Caco-2 (cell line): ENCODE measurements around the gene KNCN. TPM values are rescaled to one million over a fixed set of nuclear protein-coding genes. Genes with fewer than 3 reads are reported as not detected.

Experiments used
- BruUV-seq: library from RNA; stranded (reverse); fragments of 400-500 nt; replicated peaks from 2 replicates; lab custom pipeline; 2021; lab: Mats Ljungman, UMichigan
- CTCF ChIA-PET: fragments of 300-600 bp; sonication (Branson Sonifier 250); formaldehyde crosslinking; loops from one replicate; lab custom pipeline; 2022; ENCODE audit warnings: antibody characterized with exemption; lab: Charles Lee
- POLR2A ChIA-PET: fragments of 300-600 bp; sonication (Branson Sonifier 250); formaldehyde crosslinking; loops from one replicate; lab custom pipeline; 2022; ENCODE audit warnings: antibody characterized with exemption; lab: Charles Lee
- DNase-seq, 2 experiments: peaks; one replicate each; pipeline versions ENCODE4 v3.0.0 to v3.0.0-alpha.2; 2020 to 2022
- H3K27me3 ChIP-seq: replicated peaks from 2 replicates; pipeline ENCODE4 v1.6.0; 2011; ENCODE audit warnings: low read length; ENCODE audit not compliant: control insufficient read depth, insufficient read depth
- H3K36me3 ChIP-seq: 2 replicates; pipeline ENCODE4 v1.5.1; 2011; ENCODE audit warnings: low read length; ENCODE audit not compliant: control insufficient read depth, insufficient read depth
- H3K4me1 ChIP-seq: fragments of 250-450 bp; sonication (Bioruptor Pico); 2 replicates; pipeline ENCODE4 v1.5.1; 2020; ENCODE audit warnings: mild to moderate bottlenecking
- H3K4me3 ChIP-seq: 2 replicates; pipeline ENCODE4 v1.5.1; 2011; ENCODE audit warnings: low read depth, mild to moderate bottlenecking, control low read depth, low read length
- H3K9me3 ChIP-seq: fragments of 250-450 bp; sonication (Bioruptor Pico); 2 replicates; pipeline ENCODE4 v1.5.1; 2020; ENCODE audit warnings: mild to moderate bottlenecking, moderate library complexity
- H3K27ac Mint-ChIP-seq: one replicate; pipeline ENCODE4 v1.8.0; 2022; ENCODE audit warnings: mixed read lengths; ENCODE audit not compliant: unreplicated experiment
- H3K27me3 Mint-ChIP-seq: one replicate; pipeline ENCODE4 v1.8.0; 2022; ENCODE audit warnings: mixed read lengths; ENCODE audit not compliant: insufficient read depth, unreplicated experiment
- H3K36me3 Mint-ChIP-seq: one replicate; pipeline ENCODE4 v1.8.0; 2022; ENCODE audit warnings: mild to moderate bottlenecking, mixed read lengths; ENCODE audit not compliant: insufficient read depth, unreplicated experiment
- H3K4me1 Mint-ChIP-seq: one replicate; pipeline ENCODE4 v1.8.0; 2022; ENCODE audit warnings: low read depth, mixed read lengths; ENCODE audit not compliant: unreplicated experiment
- H3K4me3 Mint-ChIP-seq: one replicate; pipeline ENCODE4 v1.8.0; 2022; ENCODE audit warnings: mild to moderate bottlenecking, moderate library complexity, mixed read lengths; ENCODE audit not compliant: unreplicated experiment
- H3K9me3 Mint-ChIP-seq: one replicate; pipeline ENCODE4 v1.8.0; 2022; ENCODE audit warnings: mixed read lengths; ENCODE audit not compliant: unreplicated experiment
- intact Hi-C: fragments of 100-400 bp; cut with micrococcal nuclease; formaldehyde crosslinking; loops from one replicate; pipeline ENCODE4 v1.10.0; 2022; ENCODE audit not compliant: unreplicated experiment
- total RNA-seq: library from RNA; stranded (reverse); gene quantifications from 2 replicates; pipeline ENCODE4 v1.2.3, GENCODE V29; 2022
- TF ChIP-seq, protein P1 (sequence below), 2 experiments: fragments of 200-600 bp in 1 of 2; IDR thresholded peaks; 1 replicate in 1 of 2; 2 replicates in 1 of 2; pipeline versions ENCODE4 v1.5.1 to v1.8.0; 2011 to 2022; ENCODE audit warnings: antibody characterized with exemption in 1 of 2, control low read depth in 1 of 2, inconsistent platforms in 1 of 2, low read depth in 1 of 2, low read length in 1 of 2, mild to moderate bottlenecking in 1 of 2, moderate library complexity in 1 of 2; ENCODE audit not compliant: insufficient read depth in 1 of 2, severe bottlenecking in 1 of 2, unreplicated experiment in 1 of 2

KNCN gene
- total RNA-seq, 1 experiment from 2014 or later, result not detected

- TF ChIP-seq, protein P1, sequence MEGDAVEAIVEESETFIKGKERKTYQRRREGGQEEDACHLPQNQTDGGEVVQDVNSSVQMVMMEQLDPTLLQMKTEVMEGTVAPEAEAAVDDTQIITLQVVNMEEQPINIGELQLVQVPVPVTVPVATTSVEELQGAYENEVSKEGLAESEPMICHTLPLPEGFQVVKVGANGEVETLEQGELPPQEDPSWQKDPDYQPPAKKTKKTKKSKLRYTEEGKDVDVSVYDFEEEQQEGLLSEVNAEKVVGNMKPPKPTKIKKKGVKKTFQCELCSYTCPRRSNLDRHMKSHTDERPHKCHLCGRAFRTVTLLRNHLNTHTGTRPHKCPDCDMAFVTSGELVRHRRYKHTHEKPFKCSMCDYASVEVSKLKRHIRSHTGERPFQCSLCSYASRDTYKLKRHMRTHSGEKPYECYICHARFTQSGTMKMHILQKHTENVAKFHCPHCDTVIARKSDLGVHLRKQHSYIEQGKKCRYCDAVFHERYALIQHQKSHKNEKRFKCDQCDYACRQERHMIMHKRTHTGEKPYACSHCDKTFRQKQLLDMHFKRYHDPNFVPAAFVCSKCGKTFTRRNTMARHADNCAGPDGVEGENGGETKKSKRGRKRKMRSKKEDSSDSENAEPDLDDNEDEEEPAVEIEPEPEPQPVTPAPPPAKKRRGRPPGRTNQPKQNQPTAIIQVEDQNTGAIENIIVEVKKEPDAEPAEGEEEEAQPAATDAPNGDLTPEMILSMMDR (IDR thresholded peaks at IDR 0.05; ENCODE audit: insufficient read depth in 1 of 2, low read depth in 1 of 2, low read length in 1 of 2, severe bottlenecking in 1 of 2, unreplicated experiment in 1 of 2), result no peak
- Histone ChIP-seq H3K36me3 (no peaks in the 10 kb centered on the region), H3K27me3 (no peaks in the 10 kb centered on the region), H3K4me3 (no peak overlapping the region), H3K9me3 (no peaks in the 10 kb centered on the region), H3K4me1 (peaks cover 7% of the 10 kb centered on the region; the same call in 1 of the 2 replicates)
- ChIA-PET POLR2A (no interaction called here), CTCF (no interaction called here)
- Mint-ChIP-seq H3K27me3 (no peaks in the 10 kb centered on the region), H3K27ac (no peak overlapping the region), H3K4me3 (no peak overlapping the region), H3K9me3 (no peaks in the 10 kb centered on the region), H3K4me1 (no peaks in the 10 kb centered on the region), H3K36me3 (no peaks in the 10 kb centered on the region)
- no peak for DNase-seq
- intact Hi-C loops, result no loop called here
- no TSS peak for BruUV-seq
Measured at GRCh38 chr1:46512792-46513190, 38.7 kb downstream of the KNCN start.

GRCh38 chr1:46512135-46512791, 39.2 kb downstream of the KNCN start:
- ChIA-PET CTCF (no interaction called here), POLR2A (no interaction called here)
- Histone ChIP-seq H3K4me1 (peaks cover 5% of the 10 kb centered on the region; the same call in 1 of the 2 replicates), H3K4me3 (no peak overlapping the region), H3K27me3 (no peaks in the 10 kb centered on the region), H3K9me3 (no peaks in the 10 kb centered on the region), H3K36me3 (no peaks in the 10 kb centered on the region)
- no peak overlapping the region for H3K27ac Mint-ChIP-seq
- intact Hi-C loops, result no loop called here
- no peak overlapping the region for H3K4me3 Mint-ChIP-seq
- BruUV-seq, result no TSS peak
- H3K36me3 Mint-ChIP-seq, result no peaks in the 10 kb centered on the region
- no peaks in the 10 kb centered on the region for H3K4me1 Mint-ChIP-seq
- H3K9me3 Mint-ChIP-seq, result no peaks in the 10 kb centered on the region
- H3K27me3 Mint-ChIP-seq, result no peaks in the 10 kb centered on the region
- TF ChIP-seq, protein P1 (IDR thresholded peaks at IDR 0.05; ENCODE audit: insufficient read depth in 1 of 2, low read depth in 1 of 2, low read length in 1 of 2, severe bottlenecking in 1 of 2, unreplicated experiment in 1 of 2), result no peak
- no peak for DNase-seq

DNA sequence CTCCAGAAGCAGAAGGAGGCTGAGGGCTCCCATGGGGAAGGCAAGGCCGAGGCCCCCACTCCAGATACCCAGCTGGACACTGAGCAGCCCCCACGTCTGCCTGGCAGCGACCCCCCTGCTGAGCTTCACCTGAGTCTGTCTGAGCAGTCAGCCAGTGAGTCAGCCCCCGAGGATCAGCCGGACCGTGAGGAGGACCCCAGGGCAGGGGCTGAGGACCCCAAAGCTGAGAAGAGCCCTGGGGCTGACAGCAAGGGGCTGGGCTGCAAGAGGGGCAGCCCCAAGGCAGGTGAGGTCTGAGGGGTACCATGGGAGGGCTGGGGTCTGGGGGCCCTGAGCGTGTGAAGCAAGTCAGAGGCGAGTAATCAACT, 40.5 kb downstream of the KNCN start:
- POLR2A ChIA-PET, result no interaction called here
- Mint-ChIP-seq H3K36me3 (no peaks in the 10 kb centered on the region), H3K4me3 (no peak overlapping the region), H3K4me1 (no peaks in the 10 kb centered on the region), H3K27ac (no peak overlapping the region), H3K27me3 (no peaks in the 10 kb centered on the region), H3K9me3 (no peaks in the 10 kb centered on the region)
- H3K4me3 ChIP-seq, result no peak overlapping the region
- no peaks in the 10 kb centered on the region for H3K9me3 ChIP-seq
- intact Hi-C loops, result no loop called here
- CTCF ChIA-PET, result no interaction called here
- H3K27me3 ChIP-seq, result no peaks in the 10 kb centered on the region
- no peaks in the 10 kb centered on the region for H3K4me1 ChIP-seq
- TF ChIP-seq, protein P1 (IDR thresholded peaks at IDR 0.05; ENCODE audit: insufficient read depth in 1 of 2, low read depth in 1 of 2, low read length in 1 of 2, severe bottlenecking in 1 of 2, unreplicated experiment in 1 of 2), result no peak
- no peak for DNase-seq
- no peaks in the 10 kb centered on the region for H3K36me3 ChIP-seq
- no TSS peak for BruUV-seq
